Activated naive CD4-positive, alpha-beta T cell treated with anti-CD3 and anti-CD28 coated beads, Interleukin-2, amount 10 ng/mL, durations not matched to agents 7 days and 5 days (primary cell): Measurements from ENCODE around the gene CMKLR1.

Source experiments
- CTCF ChIA-PET: fragments of 350-600 bp; sonication (Branson Sonifier 250); formaldehyde crosslinking; loops from one replicate; lab custom pipeline; 2021; ENCODE audit warnings: antibody characterized with exemption; lab: Charles Lee
- DNase-seq: peaks from one replicate; pipeline ENCODE4 v3.0.0-alpha.2; 2020
- H3K27ac Mint-ChIP-seq: one replicate; pipeline ENCODE4 v1.8.0; 2021; ENCODE audit warnings: mild to moderate bottlenecking, moderate library complexity, mixed read lengths
- H3K27me3 Mint-ChIP-seq: one replicate; pipeline ENCODE4 v1.8.0; 2021; ENCODE audit warnings: mild to moderate bottlenecking, mixed read lengths
- H3K36me3 Mint-ChIP-seq: one replicate; pipeline ENCODE4 v1.8.0; 2021; ENCODE audit warnings: mixed read lengths
- H3K4me1 Mint-ChIP-seq: one replicate; pipeline ENCODE4 v1.8.0; 2021; ENCODE audit warnings: mixed read lengths
- H3K4me3 Mint-ChIP-seq: one replicate; pipeline ENCODE4 v1.8.0; 2021; ENCODE audit warnings: mild to moderate bottlenecking, moderate library complexity, mixed read lengths
- H3K9me3 Mint-ChIP-seq: one replicate; pipeline ENCODE4 v1.8.0; 2021; ENCODE audit warnings: mixed read lengths

CMKLR1 gene

DNA sequence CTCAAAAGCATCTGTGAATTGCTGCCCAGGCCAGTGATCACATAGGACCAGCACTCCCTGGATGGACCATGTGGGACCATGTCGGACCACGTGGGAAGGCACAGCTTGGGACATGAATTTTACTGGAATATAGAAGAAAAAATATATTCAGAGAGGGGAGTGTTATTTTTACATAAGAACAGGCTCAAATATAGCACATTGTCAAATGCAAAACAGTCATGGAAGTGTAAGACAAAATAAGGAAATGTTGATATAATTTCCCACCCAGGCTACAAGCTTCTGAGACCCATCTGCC is 68.3 kb downstream of the CMKLR1 start:
- peaks cover 3% of the 10 kb centered on the region for H3K27me3 Mint-ChIP-seq
- H3K36me3 Mint-ChIP-seq, result no peaks in the 10 kb centered on the region
- no peak overlapping the region for H3K27ac Mint-ChIP-seq
- H3K4me1 Mint-ChIP-seq, result no peaks in the 10 kb centered on the region
- DNase-seq, result no peak
- CTCF ChIA-PET, result no interaction called here
- no peaks in the 10 kb centered on the region for H3K9me3 Mint-ChIP-seq
- no peak overlapping the region for H3K4me3 Mint-ChIP-seq

DNA sequence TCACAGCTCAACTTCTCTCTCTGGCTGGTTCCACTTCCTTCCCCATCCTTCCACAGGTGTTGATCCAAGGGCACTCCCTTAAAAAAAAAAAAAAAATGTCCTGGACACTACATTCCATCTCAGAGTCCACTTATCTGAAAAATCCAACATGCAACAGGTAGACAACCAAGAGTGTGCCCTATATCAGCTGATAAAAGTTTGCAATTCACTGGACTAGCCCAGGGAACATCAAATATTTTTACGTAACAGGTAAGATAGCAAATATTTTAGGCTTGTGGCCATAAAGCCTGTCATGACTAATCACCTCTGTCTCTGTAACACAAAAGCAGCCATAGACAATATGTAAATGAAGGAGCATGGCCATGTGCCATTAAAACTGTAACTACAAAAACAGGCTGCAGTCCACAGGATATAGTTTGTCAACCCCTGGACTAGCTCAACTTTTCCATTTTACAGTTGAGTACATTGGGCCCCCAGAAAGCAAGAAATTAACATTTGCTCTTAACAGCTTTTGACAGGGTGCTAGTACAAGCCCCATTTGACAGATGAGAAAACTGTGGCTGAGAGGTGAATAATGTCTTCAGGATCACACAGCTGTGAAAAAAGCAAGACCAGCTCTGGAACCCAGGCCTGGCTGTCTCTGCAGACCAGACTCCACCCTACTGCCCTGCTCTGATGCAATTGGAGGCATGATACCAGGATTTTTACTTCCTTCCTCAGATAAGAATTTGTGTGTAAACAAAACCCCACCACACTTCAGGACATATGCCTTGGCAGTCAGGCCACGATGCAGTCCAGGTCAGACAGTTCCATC is 68.9 kb downstream of the CMKLR1 start:
- CTCF ChIA-PET, result no interaction called here
- H3K36me3 Mint-ChIP-seq, result no peaks in the 10 kb centered on the region

DNA sequence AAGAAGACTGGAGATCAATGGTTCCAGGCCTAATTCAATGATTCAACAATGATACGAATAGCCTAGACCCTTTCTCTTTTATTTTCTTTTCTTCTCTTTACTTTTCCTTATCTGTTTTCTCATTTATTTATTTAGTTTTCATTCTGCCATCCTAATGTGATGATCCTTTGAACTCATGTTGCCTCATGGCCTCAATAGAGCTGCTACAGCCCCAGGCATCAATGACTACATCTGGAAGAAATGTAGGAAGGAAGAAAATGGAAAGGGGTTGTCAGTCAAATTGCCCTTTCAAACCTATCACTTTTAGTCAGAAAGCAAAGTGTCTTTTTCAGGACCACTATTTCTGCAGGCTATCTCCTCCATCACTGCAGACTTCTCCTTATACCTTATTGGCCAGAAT is 69.9 kb downstream of the CMKLR1 start:
- no peak for DNase-seq
- CTCF ChIA-PET, result no interaction called here
- H3K4me3 Mint-ChIP-seq, result no peak overlapping the region
- no peaks in the 10 kb centered on the region for H3K36me3 Mint-ChIP-seq
- peaks cover 3% of the 10 kb centered on the region for H3K27me3 Mint-ChIP-seq
- H3K27ac Mint-ChIP-seq, result no peak overlapping the region
- H3K9me3 Mint-ChIP-seq, result no peaks in the 10 kb centered on the region
- H3K4me1 Mint-ChIP-seq, result no peaks in the 10 kb centered on the region

More for the DNA sequence above, 68.9 kb downstream of the CMKLR1 start:
- Mint-ChIP-seq H3K27me3 (peaks cover 3% of the 10 kb centered on the region), H3K4me3 (no peak overlapping the region), H3K9me3 (no peaks in the 10 kb centered on the region), H3K4me1 (no peaks in the 10 kb centered on the region), H3K27ac (no peak overlapping the region)
- DNase-seq, result no peak

DNA sequence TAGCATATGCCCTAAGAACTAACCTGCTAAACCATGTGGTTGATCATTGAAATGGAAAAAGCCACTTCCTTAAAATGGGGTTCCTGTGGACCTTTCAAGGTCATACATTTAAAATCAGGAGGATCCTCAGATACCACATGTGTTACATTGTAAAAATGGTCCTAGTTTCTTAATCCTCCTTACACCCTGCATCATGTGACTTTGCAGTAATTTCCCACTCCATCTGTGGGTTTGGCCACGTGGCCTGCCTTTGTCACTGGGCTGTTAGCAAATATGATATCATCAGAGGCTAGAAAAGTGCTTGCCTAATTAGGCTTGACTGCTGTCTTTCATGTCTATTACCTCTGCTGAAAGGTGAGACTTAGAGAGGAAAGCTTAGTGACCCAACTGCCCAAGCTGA is 70.7 kb downstream of the CMKLR1 start:
- CTCF ChIA-PET, result no interaction called here
- H3K27me3 Mint-ChIP-seq, result peaks cover 3% of the 10 kb centered on the region
- no peaks in the 10 kb centered on the region for H3K9me3 Mint-ChIP-seq
- H3K4me3 Mint-ChIP-seq, result no peak overlapping the region
- H3K4me1 Mint-ChIP-seq, result no peaks in the 10 kb centered on the region
- H3K27ac Mint-ChIP-seq, result no peak overlapping the region
- no peaks in the 10 kb centered on the region for H3K36me3 Mint-ChIP-seq
- DNase-seq, result no peak

DNA sequence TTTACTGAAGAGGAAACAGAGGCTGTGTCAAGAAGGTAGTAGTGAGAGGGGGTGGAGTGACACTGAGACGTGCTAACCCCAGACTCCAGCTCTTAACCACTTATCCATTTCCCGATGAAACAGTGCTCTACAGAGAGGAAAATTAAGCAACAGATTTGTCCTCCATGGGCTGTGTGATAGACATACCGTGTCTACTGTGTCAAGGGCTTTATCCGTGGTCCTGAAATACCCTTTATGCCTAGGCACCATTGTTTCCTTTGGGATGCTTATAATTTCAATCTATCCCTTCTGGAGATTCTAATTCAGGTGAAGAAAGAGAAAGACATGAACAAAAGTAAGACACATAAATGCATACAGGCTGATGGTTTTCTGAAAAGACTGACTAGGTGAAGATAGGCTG is 71.7 kb downstream of the CMKLR1 start:
- CTCF ChIA-PET, result no interaction called here

DNA sequence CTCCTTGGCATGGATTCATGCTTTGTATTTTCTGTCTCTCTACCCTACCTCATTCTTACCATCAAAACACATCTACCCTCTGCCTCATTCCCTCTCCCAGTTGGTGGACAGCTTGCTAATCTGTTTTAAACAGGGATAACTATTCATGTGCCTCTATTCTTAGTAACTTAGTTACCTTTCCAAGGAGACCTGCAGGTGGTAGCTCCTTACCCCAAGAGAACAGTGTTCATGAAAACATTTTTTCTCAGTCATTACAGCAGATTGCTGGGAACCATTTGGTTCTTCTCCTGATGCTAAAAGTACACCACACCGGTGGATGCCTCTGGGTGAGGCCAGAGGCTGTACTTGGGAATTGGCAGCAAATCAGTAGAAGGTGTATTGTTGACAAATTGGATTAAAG is 73.0 kb downstream of the CMKLR1 start:
- H3K27ac Mint-ChIP-seq, result no peak overlapping the region
- no peaks in the 10 kb centered on the region for H3K36me3 Mint-ChIP-seq
- CTCF ChIA-PET, result interaction anchor here (0.9 kb wide), 1 partner anchor 27 kb away, joined by 3 read pairs; no protein-coding TSS in a partner anchor
- H3K4me3 Mint-ChIP-seq, result no peak overlapping the region
- H3K27me3 Mint-ChIP-seq, result peaks cover 3% of the 10 kb centered on the region
- DNase-seq, result no peak
- no peaks in the 10 kb centered on the region for H3K4me1 Mint-ChIP-seq
- no peaks in the 10 kb centered on the region for H3K9me3 Mint-ChIP-seq

More for the DNA sequence above, 71.7 kb downstream of the CMKLR1 start:
- Mint-ChIP-seq H3K36me3 (no peaks in the 10 kb centered on the region), H3K9me3 (no peaks in the 10 kb centered on the region), H3K27ac (no peak overlapping the region), H3K4me3 (no peak overlapping the region), H3K27me3 (peaks cover 3% of the 10 kb centered on the region), H3K4me1 (no peaks in the 10 kb centered on the region)
- no peak for DNase-seq

DNA sequence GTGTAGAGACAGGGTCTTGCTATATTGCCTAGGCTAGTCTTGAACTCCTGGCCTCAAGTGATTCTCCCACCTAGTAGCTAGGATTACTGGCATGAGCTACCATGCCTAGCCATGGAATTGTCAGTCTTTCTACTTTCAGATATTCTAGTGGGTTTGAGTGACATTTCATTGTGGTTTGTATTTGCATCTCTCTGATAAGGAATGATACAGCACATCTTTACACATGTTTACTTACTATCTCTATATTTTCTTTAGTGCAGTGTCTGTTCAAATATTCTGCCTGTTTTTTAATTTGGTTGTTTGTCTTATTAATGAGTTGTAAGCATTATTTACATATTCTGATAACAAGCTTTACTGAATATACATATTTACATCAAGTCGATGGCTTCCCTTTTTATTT is 73.6 kb downstream of the CMKLR1 start:
- no peak for DNase-seq
- no peaks in the 10 kb centered on the region for H3K4me1 Mint-ChIP-seq
- peaks cover under 1% of the 10 kb centered on the region for H3K27me3 Mint-ChIP-seq
- no peaks in the 10 kb centered on the region for H3K36me3 Mint-ChIP-seq
- no peak overlapping the region for H3K27ac Mint-ChIP-seq
- CTCF ChIA-PET, result interaction anchor here (0.9 kb wide), 1 partner anchor 26 kb away, joined by 3 read pairs; no protein-coding TSS in a partner anchor
- H3K4me3 Mint-ChIP-seq, result no peak overlapping the region
- no peaks in the 10 kb centered on the region for H3K9me3 Mint-ChIP-seq

DNA sequence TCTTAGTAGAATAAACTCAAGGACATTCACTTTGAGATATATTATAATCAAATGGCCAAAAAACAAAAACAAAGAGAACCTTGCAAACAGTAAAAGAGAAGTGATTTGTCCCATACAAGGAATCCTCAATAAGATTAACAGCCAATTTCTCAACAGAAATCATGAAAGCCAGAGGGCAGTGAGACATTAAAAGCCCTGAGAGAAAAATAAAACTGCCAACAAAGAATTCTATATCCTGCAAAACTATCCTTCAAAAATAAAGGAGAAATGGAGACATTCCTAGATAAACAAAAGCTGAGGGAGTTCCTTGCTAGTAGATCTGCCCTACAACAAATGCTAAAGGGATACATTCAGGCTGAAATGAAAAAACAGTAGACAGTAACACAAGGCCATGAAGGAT is 78.1 kb downstream of the CMKLR1 start:
- no peaks in the 10 kb centered on the region for H3K27me3 Mint-ChIP-seq
- H3K4me1 Mint-ChIP-seq, result no peaks in the 10 kb centered on the region
- H3K27ac Mint-ChIP-seq, result no peak overlapping the region
- CTCF ChIA-PET, result no interaction called here
- no peak for DNase-seq
- no peak overlapping the region for H3K4me3 Mint-ChIP-seq
- H3K9me3 Mint-ChIP-seq, result no peaks in the 10 kb centered on the region
- H3K36me3 Mint-ChIP-seq, result no peaks in the 10 kb centered on the region

DNA sequence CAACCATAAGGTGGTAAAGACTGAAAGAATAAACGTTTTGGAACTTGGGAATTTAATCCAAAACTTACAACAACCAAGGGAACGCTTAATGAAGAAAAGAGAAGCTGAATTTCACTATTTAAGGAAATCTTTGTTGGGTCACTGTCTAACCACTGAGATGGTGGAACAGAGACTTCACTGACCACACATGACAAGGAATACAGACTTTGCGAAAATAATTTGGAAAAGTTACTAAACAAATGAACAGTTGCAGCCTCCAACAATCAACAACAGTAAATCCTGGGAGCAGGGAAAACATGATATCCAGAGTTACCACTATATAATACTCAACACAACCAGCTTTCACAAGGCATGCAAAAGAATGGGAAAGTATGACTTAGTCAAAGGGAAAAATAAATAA is 79.1 kb downstream of the CMKLR1 start:
- no peaks in the 10 kb centered on the region for H3K27me3 Mint-ChIP-seq
- no peak overlapping the region for H3K27ac Mint-ChIP-seq
- no peak for DNase-seq
- H3K4me3 Mint-ChIP-seq, result no peak overlapping the region
- no peaks in the 10 kb centered on the region for H3K4me1 Mint-ChIP-seq
- H3K36me3 Mint-ChIP-seq, result no peaks in the 10 kb centered on the region
- H3K9me3 Mint-ChIP-seq, result no peaks in the 10 kb centered on the region
- CTCF ChIA-PET, result no interaction called here

DNA sequence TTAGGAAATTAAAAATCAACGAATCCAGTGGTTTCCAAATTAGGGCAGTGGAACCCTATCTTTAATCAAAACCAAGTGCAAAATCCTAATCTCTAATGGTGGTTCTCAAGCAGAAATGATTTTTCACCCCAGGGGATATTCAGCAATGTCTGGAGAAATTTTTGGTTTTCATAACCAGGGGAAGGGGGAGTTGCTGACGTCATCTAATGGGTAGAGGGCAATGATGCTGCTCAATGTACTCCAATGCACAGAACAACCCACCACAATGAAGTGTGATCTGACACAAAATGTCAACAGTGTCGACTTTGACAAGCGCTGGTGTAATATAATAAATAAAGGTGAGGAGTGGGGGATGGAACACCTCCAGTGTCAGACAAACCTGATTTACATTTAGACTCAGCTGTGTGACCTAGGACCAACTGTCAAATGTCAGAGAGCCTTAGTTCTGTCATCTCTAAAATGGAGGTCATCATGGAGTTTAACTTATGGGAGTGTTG is 81.5 kb downstream of the CMKLR1 start:
- H3K27ac Mint-ChIP-seq, result no peak overlapping the region
- CTCF ChIA-PET, result no interaction called here
- no peak overlapping the region for H3K4me3 Mint-ChIP-seq
- DNase-seq, result no peak
- H3K4me1 Mint-ChIP-seq, result no peaks in the 10 kb centered on the region
- H3K9me3 Mint-ChIP-seq, result no peaks in the 10 kb centered on the region
- peaks cover 14% of the 10 kb centered on the region for H3K27me3 Mint-ChIP-seq
- no peaks in the 10 kb centered on the region for H3K36me3 Mint-ChIP-seq

DNA sequence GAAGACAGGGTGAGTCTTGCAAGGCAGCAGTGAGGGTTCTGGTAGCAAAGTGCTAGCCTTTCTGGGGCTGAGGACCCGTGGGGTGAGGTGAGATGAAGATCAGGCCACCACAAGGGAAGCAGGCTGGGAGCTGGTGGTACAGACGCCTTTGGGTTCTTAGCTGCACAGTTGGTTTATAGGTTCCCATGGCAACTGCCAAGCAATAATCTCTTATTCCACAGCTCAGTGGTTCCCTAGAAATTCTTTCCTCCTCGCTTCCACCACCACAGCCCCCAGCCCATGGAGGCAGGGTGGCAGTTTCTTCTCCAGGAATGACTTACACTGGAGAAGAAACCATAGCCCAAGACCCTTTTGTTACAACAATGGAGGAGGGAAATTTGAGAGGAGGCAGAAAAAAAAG is 82.1 kb downstream of the CMKLR1 start:
- Mint-ChIP-seq H3K36me3 (no peaks in the 10 kb centered on the region), H3K9me3 (no peaks in the 10 kb centered on the region), H3K27ac (no peak overlapping the region), H3K4me3 (no peak overlapping the region), H3K27me3 (peaks cover 14% of the 10 kb centered on the region), H3K4me1 (no peaks in the 10 kb centered on the region)
- CTCF ChIA-PET, result no interaction called here
- no peak for DNase-seq

DNA sequence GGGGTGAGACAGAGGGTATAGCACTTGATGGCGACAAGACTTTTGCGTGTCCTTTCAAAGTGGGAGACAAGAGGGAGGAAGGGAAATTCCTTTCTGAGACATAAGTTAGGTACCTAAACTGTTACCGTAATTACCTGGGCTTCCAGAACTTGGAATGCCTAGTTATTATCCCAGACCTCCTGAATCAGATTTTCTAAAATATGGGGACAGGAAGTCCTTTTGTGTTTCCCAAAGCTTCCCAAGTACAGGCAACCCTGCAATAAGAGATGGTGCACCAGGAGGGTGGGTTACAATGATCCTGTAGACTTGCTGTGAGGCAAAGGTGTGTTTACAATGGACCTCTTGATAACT is 83.9 kb downstream of the CMKLR1 start:
- Mint-ChIP-seq H3K4me3 (no peak overlapping the region), H3K4me1 (no peaks in the 10 kb centered on the region), H3K36me3 (no peaks in the 10 kb centered on the region), H3K27ac (no peak overlapping the region), H3K9me3 (no peaks in the 10 kb centered on the region), H3K27me3 (peaks cover 14% of the 10 kb centered on the region)
- CTCF ChIA-PET, result no interaction called here
- no peak for DNase-seq

DNA sequence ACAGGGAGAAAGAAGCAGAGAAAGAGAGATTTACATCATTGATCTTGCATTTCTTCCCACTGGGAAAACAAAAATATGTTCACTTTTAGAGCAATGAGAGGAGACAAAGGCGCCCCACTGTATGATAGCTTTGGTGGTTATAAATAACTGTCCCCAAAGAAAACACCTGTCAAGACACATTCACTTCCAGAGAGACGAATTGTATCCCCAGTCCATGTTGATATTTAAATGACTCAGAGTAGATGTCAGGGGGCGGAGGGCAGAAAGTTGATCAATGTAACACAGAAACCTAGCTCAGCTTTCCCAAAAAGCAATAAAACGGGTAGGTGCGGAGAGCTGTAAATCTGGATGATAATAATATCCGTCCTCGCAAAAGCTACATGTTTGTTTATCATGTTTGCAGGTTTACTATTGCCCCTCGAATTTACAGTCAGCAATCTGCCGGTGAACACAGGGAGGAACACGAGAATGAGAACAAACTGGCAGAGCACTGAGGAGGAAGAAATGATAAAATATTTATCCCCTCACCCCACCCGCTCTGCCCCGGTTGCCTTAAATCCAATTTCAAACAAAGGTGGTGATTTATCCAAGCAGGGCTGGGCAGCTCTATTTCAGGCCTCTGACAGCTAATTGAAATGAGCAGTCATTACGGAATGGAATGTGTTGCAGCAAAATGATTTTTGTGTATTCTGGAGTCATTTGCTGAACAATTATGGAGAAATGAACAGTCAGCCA is 84.4 kb downstream of the CMKLR1 start:
- no peaks in the 10 kb centered on the region for H3K36me3 Mint-ChIP-seq
- DNase-seq, result no peak
- H3K27ac Mint-ChIP-seq, result no peak overlapping the region
- no peaks in the 10 kb centered on the region for H3K9me3 Mint-ChIP-seq
- H3K27me3 Mint-ChIP-seq, result peaks cover 14% of the 10 kb centered on the region
- no peak overlapping the region for H3K4me3 Mint-ChIP-seq
- H3K4me1 Mint-ChIP-seq, result no peaks in the 10 kb centered on the region
- CTCF ChIA-PET, result no interaction called here

DNA sequence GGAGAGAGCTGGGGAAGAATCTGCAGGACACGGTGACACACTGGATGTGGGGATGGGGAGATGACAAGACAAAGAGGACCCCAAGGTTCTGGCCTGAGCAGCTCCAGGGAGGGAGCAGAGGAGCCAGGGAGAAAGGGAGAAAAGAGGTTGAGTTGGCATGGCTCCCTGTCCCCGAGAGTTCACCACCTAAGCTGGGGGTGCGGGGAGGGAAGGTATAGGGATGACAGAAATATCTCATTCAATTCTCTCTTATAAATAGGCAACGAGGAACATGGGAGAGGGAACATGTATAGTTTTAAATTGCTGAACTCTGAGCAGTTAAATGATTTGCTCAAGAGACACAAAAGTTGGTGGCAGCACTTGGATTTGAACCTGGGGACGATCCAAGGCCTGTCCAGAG is 85.1 kb downstream of the CMKLR1 start:
- no peak for DNase-seq
- H3K4me3 Mint-ChIP-seq, result no peak overlapping the region
- no peak overlapping the region for H3K27ac Mint-ChIP-seq
- H3K9me3 Mint-ChIP-seq, result no peaks in the 10 kb centered on the region
- no peaks in the 10 kb centered on the region for H3K4me1 Mint-ChIP-seq
- no peaks in the 10 kb centered on the region for H3K36me3 Mint-ChIP-seq
- H3K27me3 Mint-ChIP-seq, result peaks cover 14% of the 10 kb centered on the region
- CTCF ChIA-PET, result no interaction called here

DNA sequence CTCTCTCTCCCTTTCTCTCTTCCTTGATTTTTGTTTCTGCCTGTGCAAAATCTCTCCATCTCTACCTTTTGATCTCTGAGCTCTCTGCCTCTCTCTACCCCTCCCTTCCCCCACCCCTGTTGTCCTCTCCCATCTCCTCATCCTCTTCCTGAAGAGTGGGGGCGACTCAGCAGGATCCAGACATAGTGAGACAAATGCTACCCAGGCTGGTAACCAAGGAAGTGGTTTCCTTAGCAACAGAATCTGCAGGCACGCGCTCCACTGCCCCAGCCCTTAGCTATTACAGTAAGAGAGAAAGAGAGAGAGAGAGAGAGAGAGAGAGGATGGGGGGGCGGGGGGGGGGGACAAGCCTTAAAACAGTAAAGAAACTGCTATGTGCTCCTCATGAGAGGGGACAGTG is 85.6 kb downstream of the CMKLR1 start:
- Mint-ChIP-seq H3K4me1 (no peaks in the 10 kb centered on the region), H3K36me3 (no peaks in the 10 kb centered on the region), H3K4me3 (no peak overlapping the region), H3K9me3 (no peaks in the 10 kb centered on the region), H3K27ac (no peak overlapping the region), H3K27me3 (peaks cover 14% of the 10 kb centered on the region)
- DNase-seq, result no peak
- CTCF ChIA-PET, result no interaction called here
